GM19035 (cell line): Measurements from ENCODE around the gene PEA15.

Experiments
- ATAC-seq: cut with Tn5 transposase; IDR thresholded peaks from one replicate; pipeline ENCODE4 v1.9.1; 2021; ENCODE audit not compliant: unreplicated experiment

The PEA15 gene

DNA sequence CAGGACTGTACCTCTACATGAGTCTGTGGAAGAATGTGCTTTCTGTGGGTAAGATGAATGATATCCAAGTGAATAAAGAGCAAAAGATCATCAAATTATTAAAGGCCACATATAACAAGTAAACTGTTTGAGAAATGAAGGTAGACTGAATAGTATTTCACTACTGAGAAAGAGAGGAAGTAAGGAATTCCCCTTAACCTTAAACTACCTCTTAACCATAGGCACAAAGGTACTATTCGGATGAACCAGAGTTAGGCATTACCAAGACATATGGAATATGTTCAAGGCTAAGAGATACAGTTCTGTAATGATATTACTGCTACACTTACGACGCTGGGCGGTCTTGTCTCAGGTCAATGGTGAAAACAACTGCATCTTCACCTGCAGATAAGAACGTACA is 31.6 kb downstream of the PEA15 start:
- no peak for ATAC-seq

DNA sequence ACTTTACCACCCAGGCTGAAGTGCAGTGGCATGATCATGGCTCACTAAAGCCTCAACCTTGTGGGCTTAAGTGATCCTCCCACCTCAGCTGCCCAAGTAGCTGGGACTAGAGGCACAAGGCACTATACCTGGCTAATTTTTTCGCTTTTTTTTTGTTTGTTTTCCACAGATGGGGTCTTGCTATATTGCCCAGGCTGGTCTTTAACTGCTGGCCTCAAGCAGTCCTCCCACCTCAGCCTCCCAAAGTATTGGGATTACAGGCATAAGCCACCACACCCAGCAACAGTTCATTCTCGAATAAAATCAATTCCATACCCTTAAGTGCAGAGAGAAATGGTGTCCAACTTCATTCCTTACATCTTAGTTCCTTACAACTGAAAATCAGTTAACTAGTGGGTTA is 32.4 kb downstream of the PEA15 start:
- no peak for ATAC-seq

DNA sequence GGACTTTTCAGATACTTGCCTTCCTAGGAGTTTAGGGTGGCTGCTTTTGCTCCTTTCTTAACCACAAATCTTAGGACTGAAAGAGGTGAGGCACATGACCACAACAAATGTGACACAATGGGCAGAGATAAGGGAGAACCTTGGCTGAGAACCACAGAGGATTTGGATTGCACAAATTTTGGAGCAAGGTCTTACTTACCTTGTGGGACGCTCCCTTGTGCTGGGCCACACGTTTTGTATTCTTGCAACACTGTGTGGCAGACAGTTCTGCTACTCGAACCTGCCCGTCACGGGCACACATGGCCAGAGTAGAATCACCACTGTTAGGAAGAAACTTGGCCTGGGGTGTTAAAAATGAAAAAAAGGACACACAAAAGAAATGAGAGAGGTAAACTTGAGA is 33.2 kb downstream of the PEA15 start:
- ATAC-seq, result no peak

- no peak for ATAC-seq
Measured at GRCh38 chr1:160239582-160240299, 34.6 kb downstream of the PEA15 start.

- ATAC-seq, result no peak
Measured at GRCh38 chr1:160243767-160244166, 38.6 kb downstream of the PEA15 start.

DNA sequence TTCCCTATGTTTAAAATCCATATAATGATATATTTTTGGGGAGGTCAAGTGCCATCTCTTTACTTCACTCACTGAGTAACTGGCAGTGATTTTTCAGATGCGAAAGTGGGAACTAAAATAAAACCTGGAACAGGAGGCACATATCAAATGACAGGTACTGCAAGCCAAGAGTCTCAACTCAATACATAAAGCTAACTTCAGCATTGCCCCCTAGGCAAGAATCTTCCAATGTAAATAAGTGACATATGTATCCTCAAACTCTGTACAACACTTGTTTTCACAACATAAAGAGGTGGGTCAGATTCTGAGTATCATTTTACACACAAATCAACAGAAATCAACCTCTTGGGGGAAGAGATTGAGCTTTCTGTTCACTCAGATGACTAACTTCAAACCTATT is 39.0 kb downstream of the PEA15 start:
- no peak for ATAC-seq

DNA sequence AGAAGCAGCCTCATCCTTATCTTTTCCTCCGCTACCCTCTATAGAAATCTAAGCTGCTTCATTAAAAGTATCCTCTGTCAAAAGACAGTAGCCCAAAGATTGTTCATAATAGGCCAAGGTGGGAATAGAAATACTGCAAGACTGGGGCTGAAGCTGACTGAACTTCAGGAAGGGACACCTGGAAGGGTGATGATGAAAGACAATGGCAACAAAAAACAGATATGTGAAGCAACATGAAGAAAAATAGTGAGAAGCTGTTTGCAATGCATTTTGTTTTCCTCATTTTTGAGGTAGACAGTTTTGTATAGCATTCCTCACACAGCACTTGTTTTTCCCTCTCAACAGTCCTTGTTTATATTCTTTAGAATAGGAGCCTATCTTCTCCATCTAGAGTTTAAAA is 40.2 kb downstream of the PEA15 start:
- ATAC-seq, result no peak

DNA sequence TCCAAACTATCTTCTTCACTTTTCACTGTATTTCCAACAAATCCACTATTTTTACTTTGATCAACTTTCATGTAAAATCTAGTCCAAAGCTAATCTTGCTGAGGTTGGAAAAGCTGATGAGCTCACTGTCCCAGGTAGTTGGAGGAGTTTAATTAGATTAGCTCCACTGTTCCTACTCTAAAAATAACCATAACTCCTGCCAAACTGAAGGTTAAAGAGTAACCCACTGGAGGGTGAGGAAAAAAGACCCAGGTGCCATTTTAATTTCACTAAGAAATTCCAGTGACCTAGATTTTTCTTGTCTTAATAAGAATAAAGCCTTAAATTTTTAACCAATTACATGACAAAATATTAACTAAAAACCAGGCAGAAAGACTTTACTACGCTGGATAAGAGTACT is 41.9 kb downstream of the PEA15 start:
- no peak for ATAC-seq

- no peak for ATAC-seq
Measured at GRCh38 chr1:160251011-160251410, 45.8 kb downstream of the PEA15 start.

- ATAC-seq, result no peak
Measured at GRCh38 chr1:160251687-160252526, 46.7 kb downstream of the PEA15 start.

- no peak for ATAC-seq
Measured at GRCh38 chr1:160255781-160256300, 50.7 kb downstream of the PEA15 start.

- no peak for ATAC-seq
Measured at GRCh38 chr1:160256396-160257046, 51.3 kb downstream of the PEA15 start.

DNA sequence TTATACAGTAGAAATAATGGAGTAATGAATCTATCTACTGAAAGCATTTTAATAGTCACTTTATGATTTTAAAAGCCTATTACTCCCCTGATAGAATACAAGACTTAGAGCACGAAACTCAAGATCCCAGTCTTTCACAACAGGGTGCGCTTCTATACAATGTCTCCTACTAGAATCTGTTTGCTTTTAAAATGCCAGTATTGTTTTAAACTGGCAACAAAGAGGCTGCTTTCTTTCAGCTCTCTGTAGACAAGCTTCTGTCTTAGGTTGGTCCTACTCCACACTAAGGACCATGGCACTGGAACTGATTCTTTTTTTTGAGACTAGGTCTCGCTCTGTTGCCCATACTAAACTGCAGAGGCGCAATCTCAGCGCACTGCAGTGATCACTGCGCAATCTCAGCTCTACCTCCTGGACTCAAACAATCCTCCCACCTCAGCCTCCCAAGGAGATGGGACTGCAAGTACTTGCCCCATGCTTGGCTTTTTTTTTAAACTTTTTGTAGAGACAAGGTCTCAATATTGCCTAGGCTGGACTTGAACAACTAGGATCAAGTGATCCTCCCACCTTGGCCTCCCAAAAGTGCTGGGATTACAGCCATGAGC is 52.3 kb downstream of the PEA15 start:
- ATAC-seq, result no peak

DNA sequence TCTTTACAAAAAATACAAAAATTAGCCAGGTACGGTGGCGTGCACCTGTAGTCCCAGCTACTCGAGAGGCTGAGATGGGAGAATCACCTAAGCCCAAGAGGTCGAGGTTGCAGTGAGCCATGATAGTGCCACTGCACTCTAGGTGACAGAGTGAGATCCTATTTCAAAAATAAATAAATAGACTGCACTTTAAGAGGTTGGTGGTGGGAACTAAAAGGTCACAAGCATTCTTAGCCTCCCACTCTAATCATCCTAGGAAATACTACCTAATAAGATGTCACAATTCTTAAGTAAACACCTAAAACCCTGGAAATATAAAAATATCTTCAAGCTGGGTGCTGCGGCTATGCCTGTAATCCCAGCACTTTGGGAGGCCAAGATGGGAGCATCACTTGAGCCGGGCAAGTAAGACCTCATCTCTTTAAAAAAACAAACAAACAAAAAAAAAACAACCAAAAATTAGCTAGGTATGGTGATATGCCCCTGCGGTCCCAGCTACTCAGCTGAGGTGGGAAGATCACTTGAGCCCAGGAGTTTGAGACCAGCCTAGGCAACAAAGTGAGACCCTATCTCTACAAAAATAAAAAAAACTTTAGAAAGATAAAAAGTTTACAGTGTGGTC is 53.1 kb downstream of the PEA15 start:
- ATAC-seq, result no peak

- no peak for ATAC-seq
Measured at GRCh38 chr1:160260406-160261382, 55.5 kb downstream of the PEA15 start.

DNA sequence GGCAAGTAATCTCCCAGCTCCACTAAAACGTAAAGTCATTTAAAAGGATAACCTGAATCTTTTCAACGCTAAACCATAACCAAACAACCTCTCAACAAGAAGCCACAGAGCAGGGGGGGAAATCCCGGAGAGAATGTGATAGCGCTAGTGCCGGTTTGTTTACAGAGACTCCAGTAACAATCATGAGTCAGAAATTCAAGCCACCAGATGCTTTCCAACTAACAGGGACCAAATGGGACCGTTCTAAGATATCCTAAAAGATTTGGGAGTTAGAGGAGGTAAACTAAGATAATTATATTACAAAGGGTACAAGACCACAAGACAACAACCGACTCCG is 56.3 kb downstream of the PEA15 start:
- ATAC-seq, result peak; percentile 30

GRCh38 chr1:160261893-160262794 is 57.0 kb downstream of the PEA15 start, which contains the start of gene DCAF8:
Gene DCAF8 (minus strand): TSS chr1:160262549. CDS start chr1:160244008, 18,541 bp downstream.
- peak; percentile 82 for ATAC-seq

DNA sequence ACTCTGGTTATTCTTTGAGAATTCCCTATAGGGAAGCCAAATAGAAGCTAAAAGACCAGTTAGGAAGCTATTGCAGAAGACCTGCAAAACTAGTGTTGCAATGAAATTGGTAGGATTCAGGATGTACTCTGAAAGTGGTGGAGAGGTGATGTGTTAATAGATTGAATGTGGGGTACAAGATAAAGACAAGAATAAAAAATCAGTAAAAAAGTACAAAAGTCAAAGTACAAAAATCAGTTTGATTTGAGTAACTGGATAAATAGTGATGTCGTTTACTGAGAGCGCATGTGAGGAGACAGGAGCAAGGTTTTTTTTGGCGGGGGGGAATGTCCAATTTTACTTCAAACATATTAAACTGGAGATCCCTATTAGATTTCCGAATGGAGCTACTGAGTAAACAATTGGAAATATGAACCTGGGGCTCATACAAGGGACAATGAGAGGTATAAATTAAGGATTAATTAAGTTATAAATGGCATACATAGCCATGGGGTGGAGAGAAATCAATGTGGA is 59.7 kb downstream of the PEA15 start:
- ATAC-seq, result no peak
